ENCODE measurements around the gene MS4A10. TPM values are rescaled to one million over a fixed set of nuclear protein-coding genes. Genes with fewer than 3 reads are reported as not detected.

Gene MS4A10
- total RNA-seq, 3 donors from 2014 or later: not detected

GRCh38 chr11:60761436-60762190 lies 23.5 kb upstream of the MS4A10 start:
- no peak overlapping the region for H3K27ac ChIP-seq
- H3K9me3 ChIP-seq: no peaks in the 10 kb centered on the region
- TF ChIP-seq POLR2AphosphoS5 (IDR thresholded peaks at IDR 0.05): no peak
- TF ChIP-seq CTCF (IDR thresholded peaks at IDR 0.05): no peak
- TF ChIP-seq POLR2A (IDR thresholded peaks at IDR 0.05): no peak
- DNase-seq (ENCODE audit: low spot score in 2 of 2): no peak
- no peak overlapping the region for H3K4me3 ChIP-seq
- H3K4me1 ChIP-seq: no peaks in the 10 kb centered on the region
- intact Hi-C loops (cut with DNase I; ENCODE audit: low total_unique reads): no loop called here
- H3K27me3 ChIP-seq: peaks cover 0 to 22% of the 10 kb centered on the region in 2 donors
- no peaks in the 10 kb centered on the region for H3K36me3 ChIP-seq

- intact Hi-C loops (cut with DNase I; ENCODE audit: low total_unique reads): no loop called here
- TF ChIP-seq POLR2A (IDR thresholded peaks at IDR 0.05): no peak
- TF ChIP-seq CTCF (IDR thresholded peaks at IDR 0.05): no peak
- TF ChIP-seq POLR2AphosphoS5 (IDR thresholded peaks at IDR 0.05): no peak
- Histone ChIP-seq H3K9me3 (no peaks in the 10 kb centered on the region), H3K27me3 (peaks cover 0 to 25% of the 10 kb centered on the region in 2 donors), H3K27ac (no peak overlapping the region), H3K36me3 (no peaks in the 10 kb centered on the region), H3K4me1 (no peaks in the 10 kb centered on the region), H3K4me3 (no peak overlapping the region)
- no peak for DNase-seq (ENCODE audit: low spot score in 2 of 2)
Observed at GRCh38 chr11:60762851-60763691, 22.1 kb upstream of the MS4A10 start.

- Histone ChIP-seq H3K27ac (no peak overlapping the region), H3K4me3 (no peak overlapping the region), H3K4me1 (no peaks in the 10 kb centered on the region), H3K27me3 (peaks cover 0 to 27% of the 10 kb centered on the region in 2 donors), H3K9me3 (no peaks in the 10 kb centered on the region), H3K36me3 (no peaks in the 10 kb centered on the region)
- intact Hi-C loops (cut with DNase I; ENCODE audit: low total_unique reads): no loop called here
- no peak for TF ChIP-seq CTCF (IDR thresholded peaks at IDR 0.05)
- no peak for TF ChIP-seq POLR2A (IDR thresholded peaks at IDR 0.05)
- TF ChIP-seq POLR2AphosphoS5 (IDR thresholded peaks at IDR 0.05): no peak
- DNase-seq (ENCODE audit: low spot score in 2 of 2): peak in 1 of 2 donors; percentile 19
Observed at GRCh38 chr11:60763692-60764369, 21.3 kb upstream of the MS4A10 start.

DNA sequence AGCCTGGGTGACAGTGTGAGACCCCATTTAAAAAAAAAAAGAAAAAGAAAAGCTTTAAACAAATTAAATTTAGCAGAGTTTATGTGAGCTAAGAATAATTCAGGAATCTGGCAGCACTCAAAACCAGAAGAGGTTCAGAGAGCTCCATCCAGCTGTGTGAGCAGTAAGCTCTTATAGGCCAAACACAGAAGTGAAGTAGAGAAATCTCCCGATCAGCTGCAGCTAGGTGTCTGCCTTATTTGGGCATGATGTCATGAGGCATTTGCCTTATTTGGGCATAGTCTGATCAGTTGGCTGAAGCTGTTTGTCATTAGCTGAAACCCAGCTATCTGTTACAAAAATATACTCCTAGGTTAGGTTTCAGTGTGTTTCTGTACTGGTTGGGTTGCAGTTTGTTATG lies 20.3 kb upstream of the MS4A10 start:
- Histone ChIP-seq H3K4me1 (no peaks in the 10 kb centered on the region), H3K4me3 (no peak overlapping the region), H3K9me3 (no peaks in the 10 kb centered on the region), H3K27me3 (peaks cover 0 to 27% of the 10 kb centered on the region in 2 donors), H3K27ac (no peak overlapping the region), H3K36me3 (no peaks in the 10 kb centered on the region)
- DNase-seq (ENCODE audit: low spot score in 2 of 2): peak in 1 of 2 donors; percentile 14
- TF ChIP-seq POLR2A (IDR thresholded peaks at IDR 0.05) (no peak), CTCF (IDR thresholded peaks at IDR 0.05) (no peak), POLR2AphosphoS5 (IDR thresholded peaks at IDR 0.05) (no peak)
- intact Hi-C loops (cut with DNase I; ENCODE audit: low total_unique reads): no loop called here

Data from breast epithelium (tissue), 4 donors.